ENCODE data around the gene MAML3. TPM values are rescaled to one million over a fixed set of nuclear protein-coding genes. Genes with fewer than 3 reads are reported as not detected.

Gene MAML3
- total RNA-seq, 1 donor from 2014 or later, result 21.8 TPM

- no peaks in the 10 kb centered on the region for H3K27me3 Mint-ChIP-seq
- peaks cover 43% of the 10 kb centered on the region for H3K4me1 Mint-ChIP-seq (ENCODE audit: unreplicated experiment)
- TF ChIP-seq CTCF (conservative IDR thresholded peaks at IDR 0.05), result no peak
- DNase-seq (ENCODE audit: extremely low spot score, unreplicated experiment), result no peak
- H3K36me3 Mint-ChIP-seq, result no peaks in the 10 kb centered on the region
- no peak overlapping the region for H3K4me3 Mint-ChIP-seq
- H3K27ac Mint-ChIP-seq, result no peak overlapping the region
- no peaks in the 10 kb centered on the region for H3K9me3 Mint-ChIP-seq
These were observed 324.9 kb downstream of the MAML3 start for GRCh38 chr4:139828966-139829664.

- TF ChIP-seq CTCF (conservative IDR thresholded peaks at IDR 0.05), result no peak
- H3K27me3 Mint-ChIP-seq, result no peaks in the 10 kb centered on the region
- no peak overlapping the region for H3K4me3 Mint-ChIP-seq
- no peak for DNase-seq (ENCODE audit: extremely low spot score, unreplicated experiment)
- H3K36me3 Mint-ChIP-seq, result no peaks in the 10 kb centered on the region
- H3K9me3 Mint-ChIP-seq, result no peaks in the 10 kb centered on the region
- H3K4me1 Mint-ChIP-seq (ENCODE audit: unreplicated experiment), result peaks cover 29% of the 10 kb centered on the region
- no peak overlapping the region for H3K27ac Mint-ChIP-seq
These were observed 327.6 kb downstream of the MAML3 start for GRCh38 chr4:139826426-139826825.

DNA sequence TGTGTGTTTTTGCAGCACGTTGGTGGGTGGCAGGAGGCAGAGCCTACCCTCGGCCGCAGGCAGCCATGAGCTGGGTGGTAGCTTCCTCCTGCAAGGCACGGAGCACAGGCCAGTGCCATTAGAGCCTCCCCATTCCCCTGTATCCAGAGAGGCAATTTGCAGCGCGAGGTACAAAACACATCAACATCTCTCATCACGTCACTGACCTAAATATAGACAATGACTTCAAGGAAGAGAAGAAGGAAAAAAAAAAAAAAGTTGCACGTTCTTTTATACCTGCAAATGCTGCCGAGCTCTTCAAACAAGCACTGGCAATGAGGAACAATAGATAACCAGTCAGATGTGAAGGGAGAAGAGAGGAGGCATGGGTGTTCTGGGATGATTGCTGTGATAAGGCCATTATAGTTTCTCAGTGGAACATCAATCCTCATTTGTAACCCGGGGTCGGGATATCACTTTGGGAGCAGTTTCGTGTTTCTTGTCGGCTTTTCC is 328.4 kb downstream of the MAML3 start:
- Mint-ChIP-seq H3K27me3 (no peaks in the 10 kb centered on the region), H3K27ac (peak overlapping the region; percentile 27), H3K9me3 (no peaks in the 10 kb centered on the region), H3K36me3 (no peaks in the 10 kb centered on the region), H3K4me1 (ENCODE audit: unreplicated experiment) (peaks cover 23% of the 10 kb centered on the region), H3K4me3 (peak overlapping the region; percentile 15)
- TF ChIP-seq CTCF (conservative IDR thresholded peaks at IDR 0.05), result no peak
- no peak for DNase-seq (ENCODE audit: extremely low spot score, unreplicated experiment)

DNA sequence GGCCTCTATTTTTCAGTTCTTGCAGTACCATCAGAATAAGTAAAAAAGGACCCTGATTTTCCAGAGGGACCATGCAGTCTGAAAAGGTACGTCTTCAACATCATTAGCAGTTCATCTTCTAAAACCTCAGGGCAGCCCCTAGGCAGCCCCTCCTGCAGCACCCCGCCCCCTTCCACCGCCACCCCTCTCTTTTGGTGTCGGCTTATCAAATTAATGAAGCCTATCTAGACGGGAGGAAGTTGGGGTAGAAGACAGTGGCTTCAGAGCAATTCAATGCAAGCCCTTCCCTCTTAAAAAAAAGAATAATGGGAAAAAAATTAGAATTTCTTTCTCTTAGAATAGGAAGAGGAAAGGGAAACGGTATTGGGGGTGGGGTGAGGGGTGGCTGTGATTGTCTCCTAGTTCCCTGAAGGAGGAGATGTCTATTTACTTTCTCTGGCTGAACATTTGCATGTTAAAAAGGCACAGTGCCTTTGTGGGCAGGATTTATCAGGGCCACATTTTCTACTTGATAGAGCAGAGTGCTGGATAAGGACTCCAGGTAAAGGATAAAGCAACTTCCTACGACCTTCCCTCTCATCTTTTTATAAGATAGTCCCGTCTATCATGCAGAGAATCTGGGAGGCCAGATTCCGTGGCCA is 329.0 kb downstream of the MAML3 start:
- Mint-ChIP-seq H3K36me3 (no peaks in the 10 kb centered on the region), H3K4me3 (peak overlapping the region; percentile 15), H3K4me1 (ENCODE audit: unreplicated experiment) (peaks cover 23% of the 10 kb centered on the region), H3K27me3 (no peaks in the 10 kb centered on the region), H3K9me3 (no peaks in the 10 kb centered on the region), H3K27ac (peak overlapping the region; percentile 27)
- DNase-seq (ENCODE audit: extremely low spot score, unreplicated experiment), result no peak
- TF ChIP-seq CTCF (conservative IDR thresholded peaks at IDR 0.05), result no peak

- Mint-ChIP-seq H3K4me3 (no peak overlapping the region), H3K9me3 (no peaks in the 10 kb centered on the region), H3K27me3 (no peaks in the 10 kb centered on the region), H3K27ac (no peak overlapping the region), H3K4me1 (ENCODE audit: unreplicated experiment) (peaks cover 23% of the 10 kb centered on the region), H3K36me3 (no peaks in the 10 kb centered on the region)
- no peak for DNase-seq (ENCODE audit: extremely low spot score, unreplicated experiment)
- TF ChIP-seq CTCF (conservative IDR thresholded peaks at IDR 0.05), result no peak
These were observed 330.2 kb downstream of the MAML3 start for GRCh38 chr4:139823746-139824145.
